GM21723 (cell line): Measurements from ENCODE around the gene SPEG.

Source experiments
- ATAC-seq: cut with Tn5 transposase; IDR thresholded peaks from one replicate; pipeline ENCODE4 v1.9.1; 2021; ENCODE audit warnings: mild to moderate bottlenecking, moderate library complexity; ENCODE audit not compliant: unreplicated experiment

Gene SPEG

DNA sequence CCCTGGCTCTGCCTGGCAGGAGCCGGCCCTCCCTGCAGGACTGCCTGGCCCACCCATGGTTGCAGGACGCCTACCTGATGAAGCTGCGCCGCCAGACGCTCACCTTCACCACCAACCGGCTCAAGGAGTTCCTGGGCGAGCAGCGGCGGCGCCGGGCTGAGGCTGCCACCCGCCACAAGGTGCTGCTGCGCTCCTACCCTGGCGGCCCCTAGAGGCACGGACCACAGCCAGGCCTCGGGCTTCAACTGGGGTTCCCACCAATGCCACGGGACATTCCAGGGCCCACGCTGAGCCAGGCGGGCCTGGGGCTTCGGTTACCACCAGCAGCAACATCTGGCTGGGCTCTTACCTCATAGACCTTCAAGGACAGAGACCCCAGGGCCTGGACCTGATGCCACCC, 57.9 kb downstream of the SPEG start:
- no peak for ATAC-seq

DNA sequence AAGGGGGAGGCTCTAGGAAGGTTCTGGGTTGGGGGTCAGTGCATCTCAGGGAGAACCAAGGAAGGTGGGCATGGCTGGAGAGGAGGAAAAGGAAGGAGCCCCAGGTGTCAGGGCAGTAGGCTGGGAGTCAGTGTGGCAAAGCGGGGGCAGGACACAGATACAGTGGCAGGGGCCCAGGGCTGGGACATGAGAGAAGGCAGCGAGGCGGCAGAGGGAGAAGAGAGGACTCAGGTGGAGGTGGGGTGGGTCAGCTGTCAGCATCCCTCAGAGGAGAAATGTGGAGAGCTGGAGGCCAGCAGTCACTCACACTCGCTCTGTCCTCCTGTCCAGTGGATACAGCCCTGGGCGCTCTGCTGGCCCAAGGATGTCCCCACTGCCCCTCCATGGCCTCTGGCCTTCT, 58.4 kb downstream of the SPEG start:
- no peak for ATAC-seq

DNA sequence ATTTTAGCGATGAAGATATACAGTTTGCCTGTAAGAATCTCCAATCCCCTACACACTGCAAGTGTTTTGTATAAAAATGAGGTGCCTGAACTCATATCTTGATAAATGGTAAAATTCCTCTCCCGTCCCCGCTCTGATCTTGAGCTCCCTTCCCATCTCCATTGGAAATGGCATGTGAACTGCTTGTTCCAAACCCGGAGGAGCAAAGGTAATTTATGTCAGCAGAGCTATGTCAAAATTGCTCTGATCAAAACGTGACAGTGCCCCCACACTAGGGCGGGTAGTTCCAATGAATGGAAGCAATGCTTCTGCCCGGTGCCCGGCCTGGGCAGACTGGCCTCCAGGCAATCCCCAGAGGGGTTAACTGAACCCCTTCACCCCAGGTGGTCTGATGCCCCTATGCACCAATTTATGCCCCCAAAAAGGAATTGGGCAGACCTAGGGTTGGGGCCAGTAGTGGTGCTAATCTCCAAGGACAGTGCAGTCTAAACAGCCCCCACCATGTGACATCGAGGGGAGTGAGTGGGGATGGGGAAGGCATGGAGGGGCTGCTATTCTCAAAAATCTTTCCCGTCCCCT, 60.4 kb downstream of the SPEG start:
- ATAC-seq = no peak

DNA sequence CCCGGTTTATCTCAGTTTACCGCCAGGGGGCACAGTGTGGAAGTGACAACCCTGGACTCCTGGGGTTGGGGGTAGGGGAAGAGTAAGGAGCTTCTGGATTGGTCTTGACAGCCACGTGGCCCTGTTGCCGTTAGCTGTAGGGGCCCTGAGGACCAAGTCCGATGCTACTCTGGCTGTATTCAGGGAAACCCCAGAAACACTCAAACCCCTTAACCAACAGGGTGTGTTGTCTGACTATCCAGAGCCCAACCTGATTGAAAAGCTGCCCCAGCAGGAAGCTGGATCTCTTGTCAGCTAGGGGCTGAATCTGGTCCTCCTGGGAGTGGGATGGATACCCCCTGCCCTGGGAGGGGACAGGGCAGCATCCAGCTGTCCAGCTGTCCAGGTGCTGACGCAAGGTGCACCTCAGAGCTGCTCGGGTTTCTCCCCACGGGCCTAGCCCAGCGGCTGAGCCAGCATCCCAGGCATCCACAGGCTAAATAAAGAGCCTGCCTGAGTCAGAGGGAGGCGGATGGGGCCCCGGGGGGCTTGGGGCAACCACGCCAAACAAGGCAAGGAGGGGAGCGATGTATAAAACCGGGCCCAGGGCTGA, 61.0 kb downstream of the SPEG start:
- no peak for ATAC-seq

DNA sequence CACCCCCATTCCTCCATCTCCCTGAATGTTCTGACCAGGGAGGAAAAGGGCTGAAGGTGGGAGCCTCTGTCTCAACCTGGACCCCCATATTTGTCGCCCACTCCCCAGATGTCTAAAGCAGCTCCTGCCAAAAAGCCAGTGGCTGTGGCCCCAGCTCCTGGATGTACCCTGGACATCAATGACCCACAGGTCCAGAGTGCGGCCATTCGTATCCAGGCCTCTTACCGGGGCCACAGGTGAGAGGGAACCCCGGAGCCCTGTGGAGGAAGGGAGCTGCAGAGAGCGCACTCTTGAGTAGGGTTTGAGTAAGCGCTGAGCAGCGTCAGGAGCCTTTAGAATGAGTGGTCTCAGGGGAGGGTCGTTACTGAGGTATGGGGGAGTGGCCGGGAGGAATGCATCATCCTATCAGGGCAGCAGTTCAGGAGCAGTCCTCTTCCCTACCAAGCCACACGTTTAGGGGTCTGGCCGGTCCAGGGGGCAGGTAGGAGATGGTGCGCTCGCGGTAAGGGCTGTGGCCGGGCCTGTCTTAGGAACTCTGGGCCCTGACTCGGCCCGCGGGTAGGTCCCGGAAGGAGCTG, 61.7 kb downstream of the SPEG start:
- no peak for ATAC-seq

DNA sequence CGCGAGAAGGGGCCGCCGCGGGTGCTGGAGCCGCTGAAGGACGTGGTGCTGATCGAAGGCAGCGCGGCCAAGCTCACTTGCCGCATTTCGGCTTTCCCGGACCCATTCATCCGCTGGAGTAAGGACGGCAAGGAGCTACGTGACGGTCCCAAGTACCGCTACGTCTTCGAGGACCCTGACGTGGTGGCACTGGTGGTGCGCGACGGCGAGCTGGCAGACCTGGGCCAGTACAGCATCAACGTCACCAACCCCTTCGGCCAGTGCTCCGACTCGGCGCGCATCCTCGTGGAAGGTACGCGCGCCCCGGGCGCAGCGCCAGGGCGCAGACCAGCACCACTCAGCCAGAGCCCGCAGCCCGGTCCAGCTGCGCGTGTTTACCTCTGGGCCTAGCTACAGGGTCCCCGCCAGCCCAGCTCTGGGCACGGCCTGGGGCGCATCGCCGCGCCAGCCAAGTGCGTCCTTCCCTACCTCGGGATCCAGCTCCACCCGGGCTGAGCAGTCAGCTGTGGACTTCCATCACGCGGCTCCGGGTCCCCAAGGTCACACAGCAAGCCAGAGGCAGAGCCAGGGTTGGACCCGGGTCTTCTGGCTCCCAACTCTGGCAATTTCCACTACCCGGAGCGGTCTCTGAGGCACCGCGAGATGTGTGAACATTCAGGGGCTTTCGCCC, 62.3 kb downstream of the SPEG start:
- no peak for ATAC-seq

DNA sequence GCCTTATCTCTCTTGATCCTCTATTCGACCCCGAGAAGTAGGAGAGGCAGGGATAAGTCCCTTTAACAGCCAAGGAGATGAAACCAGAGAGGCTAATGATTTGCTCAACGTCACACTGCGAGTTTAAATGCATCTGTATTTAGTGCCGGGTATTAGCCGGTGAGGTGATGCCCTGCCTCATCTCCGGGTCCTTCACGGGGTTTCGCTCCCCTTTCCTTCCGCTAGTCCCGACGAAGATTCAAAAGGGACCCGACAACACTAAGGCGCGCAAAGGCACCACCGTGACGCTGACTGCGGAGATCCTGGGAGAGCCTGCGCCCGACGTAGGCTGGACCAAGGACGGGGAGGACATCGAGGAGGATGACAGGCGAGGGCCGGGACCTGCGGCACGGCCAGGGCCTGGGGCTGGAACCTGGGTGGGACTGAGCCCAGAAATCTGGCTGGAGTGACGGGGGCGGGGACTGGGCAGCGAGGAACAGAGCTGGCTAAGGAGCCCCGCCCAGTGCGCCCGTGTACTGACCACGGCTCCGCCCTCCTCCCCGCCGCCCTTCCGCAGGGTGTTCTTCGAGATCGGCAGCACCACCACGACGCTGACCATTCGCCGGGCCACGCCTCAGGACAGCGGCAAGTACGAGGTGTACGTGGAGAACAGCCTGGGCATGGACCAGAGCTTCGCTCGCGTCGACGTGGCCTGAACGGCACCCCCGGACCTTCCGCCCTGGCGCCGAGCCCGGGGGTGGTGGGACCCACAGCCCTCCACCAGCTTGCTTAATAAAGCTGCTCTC, 63.0 kb downstream of the SPEG start:
- peak; percentile 35 for ATAC-seq

DNA sequence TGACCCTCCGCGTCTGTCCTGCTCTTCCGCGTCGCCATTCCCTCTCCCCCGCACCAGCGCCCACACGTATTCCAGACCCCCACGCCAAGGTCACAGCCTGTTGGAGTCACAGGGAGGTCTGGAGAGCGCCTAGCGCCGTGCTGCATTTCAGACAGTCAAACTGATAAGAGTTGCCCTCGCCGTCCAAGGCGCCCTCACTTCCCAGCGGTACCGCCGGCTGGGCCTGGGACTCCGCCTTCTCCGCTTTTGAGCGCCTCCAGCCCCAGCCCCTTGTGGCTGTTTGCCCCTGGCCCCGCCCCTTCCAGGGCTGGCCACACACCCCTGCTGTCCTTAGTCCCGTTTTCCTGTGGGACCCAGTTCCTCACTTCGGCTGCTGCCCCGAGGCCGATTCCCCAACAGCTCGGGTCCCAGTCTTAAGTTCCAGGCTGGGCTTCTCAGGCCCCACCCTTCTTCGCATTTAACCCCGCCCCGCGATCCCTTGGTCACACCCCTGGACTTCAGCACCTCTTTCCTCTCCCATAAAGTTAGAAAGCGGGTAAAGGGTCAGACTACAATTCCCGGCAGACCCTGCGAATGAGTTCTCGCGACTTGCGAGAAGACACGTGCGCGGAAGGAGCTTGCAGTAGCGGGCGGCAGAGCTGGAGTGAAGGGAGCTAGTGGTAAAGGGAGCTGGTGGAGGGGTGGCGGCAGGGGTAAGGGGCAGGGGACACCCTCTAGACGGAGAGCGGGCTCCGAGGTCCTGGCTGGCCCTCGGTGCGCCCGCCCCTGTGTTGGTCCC, 63.8 kb downstream of the SPEG start, which contains the start of gene GMPPA:
Gene GMPPA, plus strand, starts transcription at position 612 of the 778 bp plus-strand sequence. CDS start 1,085 bp downstream, outside the sequence.
- ATAC-seq = peak; percentile 93

DNA sequence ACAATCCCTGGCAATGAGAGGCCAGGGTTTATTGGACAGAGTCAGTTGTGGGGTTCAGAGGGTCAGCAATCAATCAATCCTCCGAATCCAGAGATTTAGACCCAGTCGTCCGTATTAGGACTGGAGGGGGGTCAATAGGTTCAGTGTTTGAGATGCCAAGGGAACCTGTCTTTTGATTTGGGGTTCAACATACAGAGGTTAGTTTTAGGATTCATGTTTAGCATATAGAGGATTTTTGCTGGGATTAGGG, 64.3 kb downstream of the SPEG start:
- ATAC-seq = no peak

DNA sequence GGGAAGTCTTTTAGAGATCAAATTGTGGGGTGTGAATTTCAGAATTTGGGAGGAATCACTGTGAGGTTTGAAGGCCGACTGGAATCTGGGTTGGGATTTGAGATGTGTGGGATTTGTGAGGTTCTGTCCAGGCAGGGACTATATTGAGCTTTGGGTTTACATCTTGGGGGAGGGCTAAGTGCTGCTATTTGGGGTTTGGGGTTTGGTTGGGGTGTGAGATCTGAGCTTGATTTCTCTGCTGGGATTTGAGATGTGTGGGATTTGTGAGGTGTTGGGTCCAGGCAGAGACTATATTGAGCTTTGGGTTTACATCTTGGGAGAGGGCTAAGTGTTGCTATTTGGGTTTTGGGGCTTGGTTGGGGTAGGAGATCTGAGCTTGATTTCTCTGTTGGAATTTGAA, 64.9 kb downstream of the SPEG start:
- ATAC-seq = no peak

DNA sequence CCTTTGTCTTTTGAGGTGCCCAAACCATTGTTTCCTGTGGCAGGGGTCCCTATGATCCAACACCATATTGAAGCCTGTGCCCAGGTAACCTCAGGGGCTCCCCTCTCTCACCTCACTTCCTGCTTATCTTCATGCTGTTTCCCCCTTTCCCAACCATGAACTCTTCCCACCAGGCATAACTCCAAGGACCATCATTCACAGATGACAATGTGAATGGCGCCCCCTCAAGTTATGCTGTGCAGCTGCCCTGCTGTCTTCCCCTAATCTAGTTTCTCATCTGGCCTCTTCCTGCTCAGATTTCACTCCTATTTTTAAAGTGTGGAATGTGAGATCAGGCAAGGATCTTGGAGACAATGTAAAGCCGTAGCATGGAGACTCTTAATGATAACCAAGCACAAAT, 65.5 kb downstream of the SPEG start:
- no peak for ATAC-seq

DNA sequence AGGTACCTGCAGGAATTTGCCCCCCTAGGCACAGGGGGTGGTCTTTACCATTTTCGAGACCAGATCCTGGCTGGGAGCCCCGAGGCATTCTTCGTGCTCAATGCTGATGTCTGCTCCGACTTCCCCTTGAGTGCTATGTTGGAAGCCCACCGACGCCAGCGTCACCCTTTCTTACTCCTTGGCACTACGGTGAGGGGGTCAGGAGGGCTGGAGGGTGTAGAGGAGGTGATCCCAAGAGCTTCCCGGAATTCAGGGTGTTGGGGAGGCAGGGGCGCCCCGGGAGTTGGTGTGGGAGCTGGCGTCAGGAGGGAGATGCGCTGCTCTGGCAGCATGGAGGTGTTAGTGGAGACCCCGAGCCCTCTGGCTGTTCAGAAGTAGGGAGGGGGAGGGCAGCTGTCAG, 67.2 kb downstream of the SPEG start:
- no peak for ATAC-seq

DNA sequence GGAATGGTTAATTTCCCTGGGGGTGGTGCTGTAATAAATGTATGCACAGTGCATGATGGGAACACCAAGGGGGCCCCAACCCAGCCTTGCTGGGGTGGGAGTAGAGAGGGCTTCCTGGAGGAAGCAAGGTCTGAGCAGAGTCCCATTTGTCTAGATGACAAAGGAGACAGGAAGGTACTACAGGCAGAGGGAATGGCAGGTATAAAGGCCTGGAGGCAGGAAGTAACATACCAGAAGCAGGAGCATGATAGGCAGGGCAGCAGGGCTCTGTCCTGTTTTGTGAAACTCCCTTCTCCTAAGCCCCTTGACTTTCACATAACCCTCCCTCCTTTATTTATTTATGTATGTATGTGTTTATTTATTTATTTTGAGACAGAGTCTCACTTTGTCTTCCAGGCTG, 68.0 kb downstream of the SPEG start:
- no peak for ATAC-seq

DNA sequence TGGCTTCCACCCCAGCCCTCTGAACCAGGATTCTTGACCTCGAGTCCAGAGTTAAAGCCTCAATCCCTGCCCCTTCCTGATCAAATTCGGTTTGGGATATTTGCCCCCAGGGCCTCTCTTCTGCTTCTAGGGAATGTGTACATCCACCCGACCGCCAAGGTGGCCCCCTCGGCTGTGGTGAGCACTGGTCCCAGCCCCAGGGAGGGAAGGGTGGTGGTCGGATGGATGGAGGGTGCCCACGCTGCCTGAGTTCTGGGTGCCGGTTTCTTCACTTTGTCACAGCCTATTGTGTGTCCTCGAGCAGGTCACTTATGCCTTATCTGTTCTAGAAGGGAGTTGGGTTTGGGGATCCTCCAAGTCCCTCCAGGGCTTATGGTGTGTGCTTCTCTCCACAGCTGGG, 70.9 kb downstream of the SPEG start:
- ATAC-seq = no peak

DNA sequence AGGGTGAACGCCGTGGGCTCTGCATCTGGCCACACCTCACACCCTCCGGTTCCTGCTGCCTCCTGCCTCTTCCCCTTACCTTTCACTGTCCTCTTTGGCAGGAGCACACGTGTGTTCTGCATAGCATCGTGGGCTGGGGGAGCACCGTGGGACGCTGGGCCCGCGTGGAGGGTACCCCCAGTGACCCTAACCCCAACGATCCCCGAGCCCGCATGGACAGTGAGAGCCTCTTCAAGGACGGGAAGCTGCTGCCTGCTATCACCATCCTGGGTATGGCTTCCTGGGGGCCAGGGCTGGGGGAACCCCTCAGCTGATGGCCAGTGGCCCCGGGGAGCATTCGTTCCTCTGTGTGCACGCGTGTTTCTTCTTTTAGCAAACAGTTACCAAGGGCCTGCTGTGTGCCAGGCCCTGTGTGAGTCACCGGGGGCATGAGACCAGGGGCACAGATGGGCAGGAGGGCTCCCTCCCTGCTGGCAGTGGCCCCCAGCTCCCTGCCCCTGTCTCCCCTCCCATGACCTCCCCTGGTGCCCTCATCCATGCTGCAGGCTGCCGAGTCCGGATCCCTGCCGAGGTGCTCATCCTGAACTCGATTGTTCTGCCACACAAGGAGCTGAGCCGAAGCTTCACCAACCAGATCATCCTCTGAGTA, 71.6 kb downstream of the SPEG start:
- no peak for ATAC-seq

DNA sequence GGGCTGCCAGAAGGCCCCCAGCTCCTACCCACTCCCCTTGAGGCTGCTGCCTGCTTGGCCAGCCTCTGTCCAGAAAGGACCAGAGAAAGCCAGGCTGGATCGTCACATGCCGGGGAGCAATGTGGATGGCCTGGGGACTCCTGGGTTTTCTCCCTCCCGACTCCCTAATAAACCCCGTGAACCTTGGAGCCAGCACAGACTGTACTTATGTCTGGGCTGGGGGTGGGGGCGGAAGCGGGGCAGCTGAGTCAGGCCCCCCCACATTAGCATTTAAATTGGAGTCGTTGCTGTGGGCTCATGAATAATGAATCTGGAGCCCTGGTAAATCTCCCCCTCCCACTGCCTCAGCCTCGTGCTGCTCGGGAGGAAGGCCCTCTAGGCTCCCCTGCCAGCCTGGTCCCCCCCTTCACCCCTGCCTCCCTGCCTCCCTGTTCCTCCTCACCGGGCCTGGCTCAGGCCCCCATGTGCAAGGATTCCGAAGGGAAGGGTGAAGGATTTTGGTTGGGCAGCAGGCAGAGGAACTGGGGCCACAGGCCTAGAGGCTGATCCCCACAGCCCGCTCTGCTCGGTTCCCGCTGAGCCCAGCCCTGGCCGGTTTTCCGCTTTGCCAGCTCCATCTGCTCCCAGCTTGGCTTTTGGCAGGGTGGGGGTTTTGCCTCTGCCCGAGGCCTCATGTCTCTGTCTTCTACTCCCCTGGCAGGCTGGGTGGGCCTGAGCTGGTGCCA, 72.3 kb downstream of the SPEG start:
- no peak for ATAC-seq

DNA sequence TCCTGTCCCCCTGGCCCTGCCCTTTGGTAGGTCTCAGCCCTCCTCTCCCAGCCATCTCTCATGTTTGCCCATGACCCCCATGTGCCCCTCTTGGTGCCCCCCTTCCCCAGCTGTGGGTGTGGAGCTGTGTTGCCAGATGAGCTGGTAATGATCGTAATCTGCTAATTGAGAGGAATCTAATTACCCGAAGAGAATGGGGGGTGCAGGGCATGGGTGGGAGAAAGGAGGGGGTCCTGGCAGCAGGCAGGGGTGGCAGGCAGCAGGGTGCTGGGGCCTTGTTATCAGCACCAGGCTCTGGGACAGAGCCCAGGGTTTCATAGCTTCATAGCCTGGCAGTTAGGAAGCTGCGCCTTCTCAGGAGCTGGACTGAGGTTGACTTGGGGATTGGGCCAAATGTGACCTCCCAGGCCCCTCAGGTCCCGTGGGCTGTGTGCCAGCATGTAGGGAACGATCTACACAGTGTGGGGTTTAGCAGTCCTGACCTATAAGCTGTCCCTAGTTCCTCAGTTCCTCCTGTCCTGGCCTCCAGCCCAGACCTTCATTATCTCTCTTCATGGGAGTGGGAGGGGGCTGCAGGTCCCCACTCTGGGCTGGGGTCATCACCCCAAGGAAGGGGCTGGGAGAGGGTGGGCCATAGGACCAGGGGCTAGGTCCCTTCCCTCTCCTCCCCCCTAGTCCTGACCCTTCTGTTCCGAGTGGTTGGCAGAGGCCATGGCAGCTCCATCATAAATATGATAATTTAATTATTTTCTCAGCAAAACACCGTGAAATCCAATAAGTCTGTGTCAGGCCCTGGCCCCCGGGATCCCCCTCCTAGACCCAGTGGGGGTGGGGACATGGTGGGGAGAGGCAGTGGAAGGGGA, 73.2 kb downstream of the SPEG start:
- no peak for ATAC-seq

DNA sequence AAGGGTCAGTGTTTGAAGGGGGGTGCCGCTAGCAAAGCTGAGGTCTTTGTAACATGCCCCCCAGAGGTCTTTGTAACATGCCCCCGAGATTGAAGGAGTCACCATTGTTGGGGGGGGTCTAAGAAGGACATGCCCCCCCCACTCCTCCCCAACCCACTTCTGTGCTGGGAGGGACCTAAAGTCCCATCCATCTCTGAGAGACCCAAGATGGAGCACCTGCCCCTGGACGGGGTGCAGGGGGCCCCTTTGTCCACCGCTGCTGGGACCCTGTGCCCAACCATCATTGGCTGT, 73.7 kb downstream of the SPEG start:
- ATAC-seq = no peak
